CD4-positive, alpha-beta T cell treated with Interleukin-2 at 100 ng/mL for 4 hours (primary cell): Measurements from ENCODE around the gene HOXD10.

Source experiments
- DNase-seq: peaks from one replicate; pipeline ENCODE4 v3.0.0-alpha.2; 2020; ENCODE audit warnings: low spot score

HOXD10 gene

GRCh38 chr2:176123411-176124109 lies 7.0 kb downstream of the HOXD10 start:
- no peak for DNase-seq

GRCh38 chr2:176124110-176124946 lies 7.8 kb downstream of the HOXD10 start:
- DNase-seq, result no peak

GRCh38 chr2:176124947-176125771 lies 8.6 kb downstream of the HOXD10 start:
- DNase-seq, result no peak

GRCh38 chr2:176125772-176126054 lies 9.1 kb downstream of the HOXD10 start:
- DNase-seq, result no peak

- peak; percentile 72 for DNase-seq
These were observed 10.6 kb downstream of the HOXD10 start for GRCh38 chr2:176126929-176127773.

- no peak for DNase-seq
These were observed 11.1 kb downstream of the HOXD10 start for GRCh38 chr2:176127774-176128072.

- DNase-seq, result no peak
These were observed 11.8 kb downstream of the HOXD10 start for GRCh38 chr2:176128172-176128981.

GRCh38 chr2:176128982-176129796 lies 12.6 kb downstream of the HOXD10 start, which contains the start of gene HOXD8:
HOXD8 (plus strand) TSS chr2:176129705; CDS start chr2:176130367, 662 bp downstream.
- DNase-seq, result no peak

- no peak for DNase-seq
These were observed 13.2 kb downstream of the HOXD10 start for GRCh38 chr2:176129813-176130146.

GRCh38 chr2:176130147-176130956 lies 13.8 kb downstream of the HOXD10 start:
- no peak for DNase-seq

GRCh38 chr2:176130957-176131847 lies 14.6 kb downstream of the HOXD10 start:
- DNase-seq, result no peak

GRCh38 chr2:176131848-176132158 lies 15.2 kb downstream of the HOXD10 start:
- no peak for DNase-seq

GRCh38 chr2:176132205-176133171 lies 15.9 kb downstream of the HOXD10 start:
- no peak for DNase-seq

GRCh38 chr2:176133389-176133788 lies 16.8 kb downstream of the HOXD10 start:
- DNase-seq, result no peak

GRCh38 chr2:176134035-176134434 lies 17.5 kb downstream of the HOXD10 start:
- no peak for DNase-seq

- DNase-seq, result no peak
These were observed 18.5 kb downstream of the HOXD10 start for GRCh38 chr2:176135035-176135440.
